ENCODE measurements around the gene SLC24A3.

DNA sequence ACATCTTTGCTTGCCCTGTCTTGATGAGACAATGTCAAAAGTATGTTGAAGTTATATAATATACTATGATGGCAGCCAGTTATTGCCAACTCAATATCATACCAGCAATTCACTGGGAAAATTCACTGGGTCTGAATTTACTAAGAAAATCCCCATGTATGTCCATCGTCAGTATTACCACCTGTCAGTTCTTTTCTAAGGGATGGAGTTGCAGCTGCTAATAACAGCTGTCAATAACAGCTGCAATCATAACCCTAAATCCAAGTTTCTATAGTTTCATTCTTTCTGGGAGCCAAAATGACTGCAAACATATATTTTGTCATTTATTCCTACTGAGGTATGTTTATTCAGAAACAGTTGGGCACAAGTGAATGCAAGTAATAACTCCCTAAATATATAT lies 413.0 kb downstream of the SLC24A3 start:
- TF ChIP-seq, protein P1, sequence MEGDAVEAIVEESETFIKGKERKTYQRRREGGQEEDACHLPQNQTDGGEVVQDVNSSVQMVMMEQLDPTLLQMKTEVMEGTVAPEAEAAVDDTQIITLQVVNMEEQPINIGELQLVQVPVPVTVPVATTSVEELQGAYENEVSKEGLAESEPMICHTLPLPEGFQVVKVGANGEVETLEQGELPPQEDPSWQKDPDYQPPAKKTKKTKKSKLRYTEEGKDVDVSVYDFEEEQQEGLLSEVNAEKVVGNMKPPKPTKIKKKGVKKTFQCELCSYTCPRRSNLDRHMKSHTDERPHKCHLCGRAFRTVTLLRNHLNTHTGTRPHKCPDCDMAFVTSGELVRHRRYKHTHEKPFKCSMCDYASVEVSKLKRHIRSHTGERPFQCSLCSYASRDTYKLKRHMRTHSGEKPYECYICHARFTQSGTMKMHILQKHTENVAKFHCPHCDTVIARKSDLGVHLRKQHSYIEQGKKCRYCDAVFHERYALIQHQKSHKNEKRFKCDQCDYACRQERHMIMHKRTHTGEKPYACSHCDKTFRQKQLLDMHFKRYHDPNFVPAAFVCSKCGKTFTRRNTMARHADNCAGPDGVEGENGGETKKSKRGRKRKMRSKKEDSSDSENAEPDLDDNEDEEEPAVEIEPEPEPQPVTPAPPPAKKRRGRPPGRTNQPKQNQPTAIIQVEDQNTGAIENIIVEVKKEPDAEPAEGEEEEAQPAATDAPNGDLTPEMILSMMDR (IDR thresholded peaks at IDR 0.05; ENCODE audit: insufficient read depth, low read depth, low read length), result no peak
- TF ChIP-seq EZH2 (IDR thresholded peaks at IDR 0.05; ENCODE audit: insufficient read depth, low read length), result no peak

Data from astrocyte (in vitro differentiated cells and primary cell).